ENCODE results near the gene METTL17. TPM values are rescaled to one million over a fixed set of nuclear protein-coding genes. Genes with fewer than 3 reads are reported as not detected.
A peak's percentile ranks its signal among the peaks of the same experiment; 100 is the strongest.

The METTL17 gene
- total and polyA plus RNA-seq, 2 of the 13 experiments (the other 11 are each of a cell fraction or from before 2014, with no cell fraction given): 122 to 199 TPM

DNA sequence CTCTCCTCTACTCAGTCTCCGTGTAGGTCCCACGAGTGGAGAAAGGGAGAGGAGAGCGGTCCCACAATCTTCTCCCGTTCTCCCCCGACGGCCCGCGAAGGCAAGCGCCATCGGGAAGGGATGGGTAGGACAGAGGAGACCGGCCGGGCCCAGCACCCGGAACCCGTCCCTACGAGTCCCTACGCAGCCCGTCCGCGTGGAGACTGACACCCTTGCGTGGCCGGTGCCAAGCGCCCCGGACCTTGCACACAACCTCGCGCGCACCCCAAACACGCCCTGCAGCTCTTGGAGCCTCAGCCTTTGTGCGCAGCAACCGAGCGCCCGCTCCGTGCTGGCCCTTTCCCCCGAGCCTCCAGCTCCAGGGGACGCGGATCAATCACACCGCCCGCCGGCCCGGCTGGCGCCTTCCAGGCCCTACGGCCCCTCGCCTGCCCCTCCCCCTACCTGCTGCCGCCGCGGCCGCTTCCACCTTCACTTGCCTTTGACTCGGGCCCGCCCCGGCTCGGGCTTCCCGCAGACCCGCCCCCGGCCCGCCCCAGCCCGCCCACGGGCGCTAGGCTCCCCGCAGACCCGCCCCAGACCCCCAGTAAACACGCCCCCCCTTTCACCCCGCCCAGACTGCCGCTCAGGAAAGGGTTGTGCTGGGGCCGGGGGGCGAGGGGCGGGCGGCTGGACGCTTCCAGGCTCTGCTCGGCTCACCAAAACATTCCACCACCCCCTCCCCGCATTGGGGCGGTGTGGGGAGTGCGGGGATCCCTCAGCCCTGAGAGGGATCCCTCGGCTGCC lies 35.0 kb downstream of the METTL17 start, which contains the start of gene NDRG2 (continued):
- TF ChIP-seq, protein P1, sequence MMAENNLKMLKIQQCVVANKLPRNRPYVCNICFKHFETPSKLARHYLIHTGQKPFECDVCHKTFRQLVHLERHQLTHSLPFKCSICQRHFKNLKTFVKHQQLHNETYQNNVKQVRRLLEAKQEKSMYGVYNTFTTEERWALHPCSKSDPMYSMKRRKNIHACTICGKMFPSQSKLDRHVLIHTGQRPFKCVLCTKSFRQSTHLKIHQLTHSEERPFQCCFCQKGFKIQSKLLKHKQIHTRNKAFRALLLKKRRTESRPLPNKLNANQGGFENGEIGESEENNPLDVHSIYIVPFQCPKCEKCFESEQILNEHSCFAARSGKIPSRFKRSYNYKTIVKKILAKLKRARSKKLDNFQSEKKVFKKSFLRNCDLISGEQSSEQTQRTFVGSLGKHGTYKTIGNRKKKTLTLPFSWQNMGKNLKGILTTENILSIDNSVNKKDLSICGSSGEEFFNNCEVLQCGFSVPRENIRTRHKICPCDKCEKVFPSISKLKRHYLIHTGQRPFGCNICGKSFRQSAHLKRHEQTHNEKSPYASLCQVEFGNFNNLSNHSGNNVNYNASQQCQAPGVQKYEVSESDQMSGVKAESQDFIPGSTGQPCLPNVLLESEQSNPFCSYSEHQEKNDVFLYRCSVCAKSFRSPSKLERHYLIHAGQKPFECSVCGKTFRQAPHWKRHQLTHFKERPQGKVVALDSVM (CRISPR knock-in tag; IDR thresholded peaks at IDR 0.05): peak; percentile 51
- TF ChIP-seq, protein P2, sequence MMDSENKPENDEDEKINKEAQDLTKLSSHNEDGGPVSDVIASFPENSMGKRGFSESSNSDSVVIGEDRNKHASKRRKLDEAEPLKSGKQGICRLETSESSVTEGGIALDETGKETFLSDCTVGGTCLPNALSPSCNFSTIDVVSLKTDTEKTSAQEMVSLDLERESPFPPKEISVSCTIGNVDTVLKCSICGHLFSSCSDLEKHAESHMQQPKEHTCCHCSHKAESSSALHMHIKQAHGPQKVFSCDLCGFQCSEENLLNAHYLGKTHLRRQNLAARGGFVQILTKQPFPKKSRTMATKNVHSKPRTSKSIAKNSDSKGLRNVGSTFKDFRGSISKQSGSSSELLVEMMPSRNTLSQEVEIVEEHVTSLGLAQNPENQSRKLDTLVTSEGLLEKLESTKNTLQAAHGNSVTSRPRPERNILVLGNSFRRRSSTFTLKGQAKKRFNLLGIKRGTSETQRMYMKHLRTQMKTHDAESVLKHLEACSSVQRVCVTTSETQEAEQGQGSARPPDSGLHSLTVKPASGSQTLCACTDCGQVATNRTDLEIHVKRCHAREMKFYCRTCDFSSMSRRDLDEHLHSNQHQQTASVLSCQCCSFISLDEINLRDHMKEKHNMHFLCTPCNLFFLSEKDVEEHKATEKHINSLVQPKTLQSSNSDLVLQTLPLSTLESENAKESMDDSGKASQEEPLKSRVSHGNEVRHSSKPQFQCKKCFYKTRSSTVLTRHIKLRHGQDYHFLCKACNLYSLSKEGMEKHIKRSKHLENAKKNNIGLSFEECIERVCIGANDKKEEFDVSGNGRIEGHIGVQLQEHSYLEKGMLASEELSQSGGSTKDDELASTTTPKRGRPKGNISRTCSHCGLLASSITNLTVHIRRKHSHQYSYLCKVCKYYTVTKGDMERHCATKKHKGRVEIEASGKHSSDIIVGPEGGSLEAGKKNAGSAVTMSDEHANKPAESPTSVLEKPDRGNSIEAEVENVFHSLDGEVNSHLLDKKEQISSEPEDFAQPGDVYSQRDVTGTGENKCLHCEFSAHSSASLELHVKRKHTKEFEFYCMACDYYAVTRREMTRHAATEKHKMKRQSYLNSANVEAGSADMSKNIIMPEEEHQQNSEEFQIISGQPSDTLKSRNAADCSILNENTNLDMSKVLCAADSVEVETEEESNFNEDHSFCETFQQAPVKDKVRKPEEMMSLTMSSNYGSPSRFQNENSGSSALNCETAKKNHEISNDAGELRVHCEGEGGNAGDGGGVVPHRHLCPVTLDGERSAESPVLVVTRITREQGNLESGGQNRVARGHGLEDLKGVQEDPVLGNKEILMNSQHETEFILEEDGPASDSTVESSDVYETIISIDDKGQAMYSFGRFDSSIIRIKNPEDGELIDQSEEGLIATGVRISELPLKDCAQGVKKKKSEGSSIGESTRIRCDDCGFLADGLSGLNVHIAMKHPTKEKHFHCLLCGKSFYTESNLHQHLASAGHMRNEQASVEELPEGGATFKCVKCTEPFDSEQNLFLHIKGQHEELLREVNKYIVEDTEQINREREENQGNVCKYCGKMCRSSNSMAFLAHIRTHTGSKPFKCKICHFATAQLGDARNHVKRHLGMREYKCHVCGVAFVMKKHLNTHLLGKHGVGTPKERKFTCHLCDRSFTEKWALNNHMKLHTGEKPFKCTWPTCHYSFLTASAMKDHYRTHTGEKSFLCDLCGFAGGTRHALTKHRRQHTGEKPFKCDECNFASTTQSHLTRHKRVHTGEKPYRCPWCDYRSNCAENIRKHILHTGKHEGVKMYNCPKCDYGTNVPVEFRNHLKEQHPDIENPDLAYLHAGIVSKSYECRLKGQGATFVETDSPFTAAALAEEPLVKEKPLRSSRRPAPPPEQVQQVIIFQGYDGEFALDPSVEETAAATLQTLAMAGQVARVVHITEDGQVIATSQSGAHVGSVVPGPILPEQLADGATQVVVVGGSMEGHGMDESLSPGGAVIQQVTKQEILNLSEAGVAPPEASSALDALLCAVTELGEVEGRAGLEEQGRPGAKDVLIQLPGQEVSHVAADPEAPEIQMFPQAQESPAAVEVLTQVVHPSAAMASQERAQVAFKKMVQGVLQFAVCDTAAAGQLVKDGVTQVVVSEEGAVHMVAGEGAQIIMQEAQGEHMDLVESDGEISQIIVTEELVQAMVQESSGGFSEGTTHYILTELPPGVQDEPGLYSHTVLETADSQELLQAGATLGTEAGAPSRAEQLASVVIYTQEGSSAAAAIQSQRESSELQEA (CRISPR knock-in tag; IDR thresholded peaks at IDR 0.05; ENCODE audit: not compliant biosample characterization): no peak
- peak; percentile 93 for TF ChIP-seq MYC (CRISPR knock-in tag; IDR thresholded peaks at IDR 0.05; ENCODE audit: borderline replicate concordance)
- TF ChIP-seq, protein P3, sequence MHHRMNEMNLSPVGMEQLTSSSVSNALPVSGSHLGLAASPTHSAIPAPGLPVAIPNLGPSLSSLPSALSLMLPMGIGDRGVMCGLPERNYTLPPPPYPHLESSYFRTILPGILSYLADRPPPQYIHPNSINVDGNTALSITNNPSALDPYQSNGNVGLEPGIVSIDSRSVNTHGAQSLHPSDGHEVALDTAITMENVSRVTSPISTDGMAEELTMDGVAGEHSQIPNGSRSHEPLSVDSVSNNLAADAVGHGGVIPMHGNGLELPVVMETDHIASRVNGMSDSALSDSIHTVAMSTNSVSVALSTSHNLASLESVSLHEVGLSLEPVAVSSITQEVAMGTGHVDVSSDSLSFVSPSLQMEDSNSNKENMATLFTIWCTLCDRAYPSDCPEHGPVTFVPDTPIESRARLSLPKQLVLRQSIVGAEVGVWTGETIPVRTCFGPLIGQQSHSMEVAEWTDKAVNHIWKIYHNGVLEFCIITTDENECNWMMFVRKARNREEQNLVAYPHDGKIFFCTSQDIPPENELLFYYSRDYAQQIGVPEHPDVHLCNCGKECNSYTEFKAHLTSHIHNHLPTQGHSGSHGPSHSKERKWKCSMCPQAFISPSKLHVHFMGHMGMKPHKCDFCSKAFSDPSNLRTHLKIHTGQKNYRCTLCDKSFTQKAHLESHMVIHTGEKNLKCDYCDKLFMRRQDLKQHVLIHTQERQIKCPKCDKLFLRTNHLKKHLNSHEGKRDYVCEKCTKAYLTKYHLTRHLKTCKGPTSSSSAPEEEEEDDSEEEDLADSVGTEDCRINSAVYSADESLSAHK (CRISPR knock-in tag; IDR thresholded peaks at IDR 0.05; ENCODE audit: borderline replicate concordance): no peak
- TF ChIP-seq MXI1 (IDR thresholded peaks at IDR 0.05; ENCODE audit: borderline replicate concordance, low read depth, low read length): 0 out of 3 replicates have a peak, but pooled peaks have one; percentile 6
- TF ChIP-seq, protein P4, sequence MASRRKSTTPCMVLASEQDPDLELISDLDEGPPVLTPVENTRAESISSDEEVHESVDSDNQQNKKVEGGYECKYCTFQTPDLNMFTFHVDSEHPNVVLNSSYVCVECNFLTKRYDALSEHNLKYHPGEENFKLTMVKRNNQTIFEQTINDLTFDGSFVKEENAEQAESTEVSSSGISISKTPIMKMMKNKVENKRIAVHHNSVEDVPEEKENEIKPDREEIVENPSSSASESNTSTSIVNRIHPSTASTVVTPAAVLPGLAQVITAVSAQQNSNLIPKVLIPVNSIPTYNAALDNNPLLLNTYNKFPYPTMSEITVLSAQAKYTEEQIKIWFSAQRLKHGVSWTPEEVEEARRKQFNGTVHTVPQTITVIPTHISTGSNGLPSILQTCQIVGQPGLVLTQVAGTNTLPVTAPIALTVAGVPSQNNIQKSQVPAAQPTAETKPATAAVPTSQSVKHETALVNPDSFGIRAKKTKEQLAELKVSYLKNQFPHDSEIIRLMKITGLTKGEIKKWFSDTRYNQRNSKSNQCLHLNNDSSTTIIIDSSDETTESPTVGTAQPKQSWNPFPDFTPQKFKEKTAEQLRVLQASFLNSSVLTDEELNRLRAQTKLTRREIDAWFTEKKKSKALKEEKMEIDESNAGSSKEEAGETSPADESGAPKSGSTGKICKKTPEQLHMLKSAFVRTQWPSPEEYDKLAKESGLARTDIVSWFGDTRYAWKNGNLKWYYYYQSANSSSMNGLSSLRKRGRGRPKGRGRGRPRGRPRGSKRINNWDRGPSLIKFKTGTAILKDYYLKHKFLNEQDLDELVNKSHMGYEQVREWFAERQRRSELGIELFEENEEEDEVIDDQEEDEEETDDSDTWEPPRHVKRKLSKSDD (CRISPR knock-in tag; IDR thresholded peaks at IDR 0.05; ENCODE audit: low read depth): 0 out of 2 replicates have a peak, but pooled peaks have one; percentile 44
- TF ChIP-seq ZZZ3 (CRISPR knock-in tag; IDR thresholded peaks at IDR 0.05; ENCODE audit: borderline replicate concordance): no peak; the same call in 1 of the 2 replicates
- peak; percentile 48; the same call in 1 of the 2 replicates for TF ChIP-seq ZNF530 (CRISPR knock-in tag; IDR thresholded peaks at IDR 0.05; ENCODE audit: low read depth)
- 0 out of 2 replicates have a peak, but pooled peaks have one; percentile 41 for TF ChIP-seq HNRNPL (IDR thresholded peaks at IDR 0.05; ENCODE audit: low read depth, low read length)
- 0 out of 2 replicates have a peak, but pooled peaks have one; percentile 18 for TF ChIP-seq ZNF430 (CRISPR knock-in tag; IDR thresholded peaks at IDR 0.05)
- TF ChIP-seq GPN1 (CRISPR knock-in tag; IDR thresholded peaks at IDR 0.05; ENCODE audit: borderline replicate concordance): 0 out of 2 replicates have a peak, but pooled peaks have one; percentile 52

Data from HepG2 (cell line).